Keratinocyte (primary cell): ENCODE results near the gene HS3ST6. TPM values are rescaled to one million over a fixed set of nuclear protein-coding genes. Genes with fewer than 3 reads are reported as not detected.

ENCODE experiments used
- DNase-seq: peaks from one replicate; pipeline ENCODE4 v3.0.0-alpha.2; 2011; ENCODE audit warnings: low read depth, missing footprints, low spot score
- FAIRE-seq: peaks from 2 replicates; lab custom pipeline; 2011; peaks lifted over from hg19 to GRCh38; lab: Jason Lieb, UNC
- H2AFZ ChIP-seq: 2 replicates; pipeline ENCODE4 v1.6.0; 2012; ENCODE audit warnings: low read length, control low read depth, inconsistent platforms; ENCODE audit not compliant: control insufficient read depth
- H3K27ac ChIP-seq: 2 replicates; pipeline ENCODE4 v1.5.1; 2011; ENCODE audit warnings: low read length; ENCODE audit not compliant: control insufficient read depth, insufficient read depth
- H3K27me3 ChIP-seq: 3 replicates; pipeline ENCODE4 v1.6.0; 2011; ENCODE audit warnings: low read length; ENCODE audit not compliant: control insufficient read depth, insufficient read depth; ENCODE audit errors: extremely low read depth
- H3K36me3 ChIP-seq, 2 experiments: 2 replicates in 1 of 2; 3 replicates in 1 of 2; pipeline ENCODE4 v1.5.1; 2011; ENCODE audit warnings: low read length in 2 of 2, mild to moderate bottlenecking in 1 of 2; ENCODE audit not compliant: control insufficient read depth in 2 of 2, insufficient read depth in 2 of 2; ENCODE audit errors: extremely low read depth in 1 of 2
- H3K4me1 ChIP-seq: 3 replicates; pipeline ENCODE4 v1.5.1; 2011; ENCODE audit warnings: low read length; ENCODE audit not compliant: control insufficient read depth, insufficient read depth; ENCODE audit errors: extremely low read depth
- H3K4me2 ChIP-seq: 3 replicates; pipeline ENCODE4 v1.6.0; 2011; ENCODE audit warnings: low read depth, low read length; ENCODE audit not compliant: control insufficient read depth, insufficient read depth; ENCODE audit errors: extremely low read depth
- H3K4me3 ChIP-seq, 3 experiments: fragments of 200-600 bp in 1 of 3; sonication (generic) in 1 of 3; 2 replicates in 2 of 3; 3 replicates in 1 of 3; pipeline ENCODE4 v1.5.1; 2011 to 2016; ENCODE audit warnings: low read length in 3 of 3, mild to moderate bottlenecking in 3 of 3, control low read depth in 2 of 3, inconsistent platforms in 1 of 3, low read depth in 1 of 3, mixed read lengths in 1 of 3, mixed run types in 1 of 3, moderate library complexity in 1 of 3; ENCODE audit not compliant: control insufficient read depth in 2 of 3, insufficient read depth in 2 of 3; ENCODE audit errors: extremely low read depth in 1 of 3
- H3K79me2 ChIP-seq: 2 replicates; pipeline ENCODE4 v1.6.0; 2012; ENCODE audit warnings: low read length; ENCODE audit not compliant: control insufficient read depth, insufficient read depth
- H3K9ac ChIP-seq: 3 replicates; pipeline ENCODE4 v1.6.0; 2011; ENCODE audit warnings: low read length; ENCODE audit not compliant: control insufficient read depth, insufficient read depth; ENCODE audit errors: extremely low read depth
- H3K9me1 ChIP-seq: 3 replicates; pipeline ENCODE4 v1.6.0; 2011; ENCODE audit warnings: low read length; ENCODE audit not compliant: control insufficient read depth, insufficient read depth; ENCODE audit errors: extremely low read depth
- H3K9me3 ChIP-seq: 2 replicates; pipeline ENCODE4 v1.5.1; 2012; ENCODE audit warnings: low read depth, low read length; ENCODE audit not compliant: control insufficient read depth
- H4K20me1 ChIP-seq: 3 replicates; pipeline ENCODE4 v1.6.0; 2011; ENCODE audit warnings: low read length; ENCODE audit not compliant: control insufficient read depth, insufficient read depth; ENCODE audit errors: extremely low read depth
- EZH2 ChIP-seq: IDR thresholded peaks from one replicate; pipeline ENCODE4 v1.6.1; 2012; ENCODE audit warnings: inconsistent platforms, mild to moderate bottlenecking, low read length, moderate library complexity
- dilution Hi-C: fragments of 300-500 bp; cut with MboI; formaldehyde crosslinking; loops from one replicate; pipeline ENCODE4 v1.7.0; 2020; ENCODE audit warnings: low sequenced_read_pairs; ENCODE audit not compliant: extremely low pct_ligation_motif_present
- polyA plus RNA-seq, 5 experiments: library from polyadenylated mRNA; depleted of rRNA in 3 of 5; stranded (reverse) in 3 of 5; stranded (forward) in 1 of 5; unstranded in 1 of 5; fragments of >200 nt; gene quantifications; 1 replicate in 1 of 5; 2 replicates in 3 of 5; 3 replicates in 1 of 5; pipeline versions ENCODE4 v1.2.1 to v1.2.3, GENCODE V29; 2011 to 2012; ENCODE audit warnings: missing spikeins in 2 of 5, low read depth in 1 of 5, low replicate concordance in 1 of 5
- TF ChIP-seq, protein P1 (sequence below), 3 experiments: IDR thresholded peaks in 1 of 3; conservative IDR thresholded peaks in 1 of 3; optimal IDR thresholded peaks in 1 of 3; 2 replicates in 2 of 3; 3 replicates in 1 of 3; pipeline versions ENCODE3 to v1.5.1; 2011; ENCODE audit warnings: low read length in 3 of 3, mild to moderate bottlenecking in 3 of 3, moderate library complexity in 2 of 3, control low read depth in 1 of 3, inconsistent platforms in 1 of 3; ENCODE audit not compliant: insufficient read depth in 2 of 3; ENCODE audit errors: extremely low read depth in 1 of 3

Gene HS3ST6
- polyA plus RNA-seq, 1 donor (not counting 4 experiments of a cell fraction or from before 2014, with no cell fraction given): not detected

DNA sequence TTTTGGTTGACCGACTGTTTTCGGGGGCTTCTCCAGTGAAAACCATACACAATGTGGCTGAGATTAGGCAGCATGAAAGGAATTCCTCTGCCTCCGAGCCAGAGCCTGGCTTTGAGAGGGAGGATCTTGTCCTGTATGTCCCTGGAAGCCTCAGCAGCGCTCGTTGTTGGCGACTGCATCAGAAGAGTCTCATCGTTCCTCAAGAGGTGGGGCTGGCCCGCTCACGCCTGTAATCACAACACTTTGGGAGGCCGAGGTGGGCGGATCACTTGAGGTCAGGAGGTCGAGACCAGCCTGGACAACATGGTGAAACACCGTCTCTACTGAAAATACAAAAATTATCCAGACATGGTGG, 15.0 kb downstream of the HS3ST6 start:
- dilution Hi-C loops: no loop called here
- no peaks in the 10 kb centered on the region for H3K79me2 ChIP-seq
- H4K20me1 ChIP-seq: no peaks in the 10 kb centered on the region
- DNase-seq (no peak), FAIRE-seq (no peak)
- H3K27me3 ChIP-seq: peaks cover 47% of the 10 kb centered on the region
- no peak overlapping the region for H3K4me3 ChIP-seq
- H2AFZ ChIP-seq: no peak overlapping the region
- H3K4me1 ChIP-seq: peaks cover 4% of the 10 kb centered on the region
- H3K4me2 ChIP-seq: no peak overlapping the region
- no peaks in the 10 kb centered on the region for H3K9me3 ChIP-seq
- no peak for TF ChIP-seq EZH2
- TF ChIP-seq, protein P1, sequence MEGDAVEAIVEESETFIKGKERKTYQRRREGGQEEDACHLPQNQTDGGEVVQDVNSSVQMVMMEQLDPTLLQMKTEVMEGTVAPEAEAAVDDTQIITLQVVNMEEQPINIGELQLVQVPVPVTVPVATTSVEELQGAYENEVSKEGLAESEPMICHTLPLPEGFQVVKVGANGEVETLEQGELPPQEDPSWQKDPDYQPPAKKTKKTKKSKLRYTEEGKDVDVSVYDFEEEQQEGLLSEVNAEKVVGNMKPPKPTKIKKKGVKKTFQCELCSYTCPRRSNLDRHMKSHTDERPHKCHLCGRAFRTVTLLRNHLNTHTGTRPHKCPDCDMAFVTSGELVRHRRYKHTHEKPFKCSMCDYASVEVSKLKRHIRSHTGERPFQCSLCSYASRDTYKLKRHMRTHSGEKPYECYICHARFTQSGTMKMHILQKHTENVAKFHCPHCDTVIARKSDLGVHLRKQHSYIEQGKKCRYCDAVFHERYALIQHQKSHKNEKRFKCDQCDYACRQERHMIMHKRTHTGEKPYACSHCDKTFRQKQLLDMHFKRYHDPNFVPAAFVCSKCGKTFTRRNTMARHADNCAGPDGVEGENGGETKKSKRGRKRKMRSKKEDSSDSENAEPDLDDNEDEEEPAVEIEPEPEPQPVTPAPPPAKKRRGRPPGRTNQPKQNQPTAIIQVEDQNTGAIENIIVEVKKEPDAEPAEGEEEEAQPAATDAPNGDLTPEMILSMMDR (optimal IDR thresholded peaks at IDR 0.05 in 1 of 3, IDR thresholded peaks at IDR 0.05 in 1 of 3, conservative IDR thresholded peaks at IDR 0.05 in 1 of 3; ENCODE audit: extremely low read depth in 1 of 3, insufficient read depth in 2 of 3, low read length in 3 of 3): no peak
- no peak overlapping the region for H3K27ac ChIP-seq
- H3K9me1 ChIP-seq: no peaks in the 10 kb centered on the region
- no peaks in the 10 kb centered on the region for H3K36me3 ChIP-seq
- H3K9ac ChIP-seq: no peak overlapping the region

DNA sequence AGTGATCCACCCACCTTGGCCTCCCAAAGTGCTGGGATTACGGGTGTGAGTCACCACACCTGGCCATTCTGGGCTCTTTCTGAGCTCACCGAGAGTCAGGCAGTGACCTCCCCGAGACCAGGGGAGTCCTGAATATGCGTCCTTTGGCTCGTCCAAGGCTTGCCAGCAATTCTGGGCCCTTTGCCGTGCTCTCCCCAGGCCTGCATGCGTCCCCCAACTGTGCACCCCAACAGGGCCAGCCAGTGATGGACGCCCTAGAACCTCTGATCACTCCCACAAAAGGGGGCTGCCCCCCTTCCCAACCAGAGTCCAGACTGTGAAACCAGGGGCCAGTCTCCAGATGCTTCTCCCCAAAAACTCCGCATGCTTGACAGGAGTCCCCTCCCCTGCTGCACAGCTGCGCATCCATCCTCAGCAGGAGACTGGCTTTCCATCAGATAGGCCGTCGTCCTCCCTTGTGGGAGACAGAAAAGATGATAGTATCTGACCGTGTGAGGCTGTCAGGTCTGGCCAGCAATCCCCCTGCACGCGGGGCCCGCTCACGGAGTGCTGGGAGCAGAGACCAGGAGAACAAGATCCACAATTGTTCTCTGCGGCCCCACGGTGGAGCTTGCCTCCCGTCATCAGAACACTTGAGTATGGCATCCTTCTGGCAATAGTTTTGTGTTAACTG, 15.5 kb downstream of the HS3ST6 start:
- H3K79me2 ChIP-seq: no peaks in the 10 kb centered on the region
- H3K27me3 ChIP-seq: peaks cover 48% of the 10 kb centered on the region
- no peak overlapping the region for H3K4me2 ChIP-seq
- no peak overlapping the region for H3K27ac ChIP-seq
- H2AFZ ChIP-seq: no peak overlapping the region
- H3K4me3 ChIP-seq: no peak overlapping the region
- H3K9ac ChIP-seq: no peak overlapping the region
- H3K9me3 ChIP-seq: no peaks in the 10 kb centered on the region
- no peak for TF ChIP-seq EZH2
- TF ChIP-seq, protein P1 (optimal IDR thresholded peaks at IDR 0.05 in 1 of 3, IDR thresholded peaks at IDR 0.05 in 1 of 3, conservative IDR thresholded peaks at IDR 0.05 in 1 of 3; ENCODE audit: extremely low read depth in 1 of 3, insufficient read depth in 2 of 3, low read length in 3 of 3): no peak
- no peaks in the 10 kb centered on the region for H4K20me1 ChIP-seq
- no peak for FAIRE-seq
- no peaks in the 10 kb centered on the region for H3K9me1 ChIP-seq
- H3K4me1 ChIP-seq: peaks cover 4% of the 10 kb centered on the region
- no peaks in the 10 kb centered on the region for H3K36me3 ChIP-seq
- dilution Hi-C loops: no loop called here
- DNase-seq: no peak
